Mucosa of rectum (tissue), 2 donors: ENCODE data around the gene PIM3.

Source experiments
- H3K27ac ChIP-seq, 2 donors: one replicate each; pipeline ENCODE4 v1.7.0; 2013; ENCODE audit warnings: inconsistent platforms in 2 of 2, low read depth in 2 of 2, low read length in 2 of 2
- H3K27me3 ChIP-seq, 2 donors: one replicate each; pipeline ENCODE4 v1.7.0; 2013; ENCODE audit warnings: low read length in 2 of 2; ENCODE audit not compliant: control insufficient read depth in 2 of 2, insufficient read depth in 2 of 2
- H3K36me3 ChIP-seq, 2 donors: one replicate each; pipeline ENCODE4 v1.7.0; 2013; ENCODE audit warnings: low read length in 2 of 2; ENCODE audit not compliant: control insufficient read depth in 2 of 2, insufficient read depth in 2 of 2
- H3K4me1 ChIP-seq, 2 donors: one replicate each; pipeline ENCODE4 v1.7.0; 2013; ENCODE audit warnings: low read length in 2 of 2, mild to moderate bottlenecking in 1 of 2; ENCODE audit not compliant: control insufficient read depth in 2 of 2, insufficient read depth in 2 of 2
- H3K4me3 ChIP-seq, 2 donors: one replicate each; pipeline ENCODE4 v1.7.0; 2013; ENCODE audit warnings: low read length in 2 of 2
- H3K9ac ChIP-seq, 2 donors: one replicate each; pipeline ENCODE4 v1.7.0; 2013; ENCODE audit warnings: low read length in 2 of 2, low read depth in 1 of 2, mild to moderate bottlenecking in 1 of 2
- H3K9me3 ChIP-seq, 2 donors: one replicate each; pipeline ENCODE4 v1.7.0; 2013; ENCODE audit warnings: low read length in 2 of 2; ENCODE audit not compliant: control insufficient read depth in 2 of 2
- donor health status: healthy.
- donor health status: Normal muscosa, but diverticular disease.

The PIM3 gene

DNA sequence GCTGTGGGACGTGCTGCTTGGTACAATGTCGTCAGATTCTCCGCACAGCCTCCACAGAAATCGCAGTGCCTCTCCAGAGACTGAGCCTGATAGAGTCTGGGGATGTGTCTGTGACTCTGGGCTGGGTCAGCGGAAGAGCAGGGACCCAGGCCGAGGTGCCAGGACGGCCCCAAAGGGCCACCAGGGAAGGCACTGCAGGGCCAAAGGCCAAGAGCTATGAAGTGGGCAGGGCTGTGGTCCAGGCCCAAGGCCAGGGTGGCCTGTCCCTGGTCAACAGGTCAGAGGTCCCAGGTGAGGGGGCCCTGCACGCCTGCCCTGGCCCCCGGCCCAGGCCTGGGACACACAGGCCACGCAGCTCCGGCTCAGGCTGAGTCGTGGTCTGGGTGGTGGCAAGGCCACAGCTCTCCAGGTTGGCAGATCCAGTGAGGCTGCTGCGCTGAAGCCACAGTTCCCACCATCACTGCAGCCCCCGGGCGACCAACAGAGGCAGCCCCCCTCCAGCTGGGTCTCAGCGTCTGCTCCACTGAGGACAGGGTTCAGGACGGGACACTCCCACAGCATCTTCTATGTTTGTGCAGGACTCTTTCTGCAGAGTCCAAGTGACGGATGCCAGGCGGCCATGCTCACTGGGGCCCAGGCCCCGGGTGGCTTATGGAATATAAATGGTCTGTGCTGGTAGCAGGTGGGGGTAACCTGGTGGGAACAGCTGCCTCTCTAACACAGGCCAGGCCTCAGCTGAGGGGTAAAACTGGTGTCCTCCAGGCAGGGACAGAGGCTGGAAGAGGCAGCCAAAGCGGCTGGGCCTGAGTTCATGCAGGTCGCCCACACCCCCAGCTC lies 4.8 kb upstream of the PIM3 start:
- no peak overlapping the region for H3K9ac ChIP-seq
- no peak overlapping the region for H3K4me3 ChIP-seq
- no peaks in the 10 kb centered on the region for H3K27me3 ChIP-seq
- peaks cover 32 to 51% of the 10 kb centered on the region in 2 donors for H3K4me1 ChIP-seq
- no peak overlapping the region for H3K27ac ChIP-seq
- no peaks in the 10 kb centered on the region for H3K36me3 ChIP-seq
- H3K9me3 ChIP-seq: no peaks in the 10 kb centered on the region

DNA sequence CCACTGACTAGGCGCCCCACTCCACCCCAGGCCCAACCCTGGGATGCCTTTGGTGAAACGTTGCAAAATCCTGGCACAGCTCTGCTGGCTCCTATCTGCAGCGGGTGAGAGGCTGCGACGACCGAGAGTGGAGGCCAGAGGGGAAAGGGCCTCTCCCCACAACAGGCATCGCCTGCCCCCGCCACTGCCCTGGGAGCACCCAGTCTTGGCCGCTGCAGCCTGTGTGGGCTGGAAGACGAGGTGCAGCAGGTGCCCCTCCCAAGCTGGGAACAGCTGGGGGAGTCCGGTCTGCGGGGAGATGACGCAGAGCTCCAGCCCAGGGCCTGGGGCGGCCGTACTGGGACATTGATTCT lies 4.2 kb upstream of the PIM3 start:
- Histone ChIP-seq H3K27me3 (no peaks in the 10 kb centered on the region), H3K9ac (no peak overlapping the region), H3K9me3 (no peaks in the 10 kb centered on the region), H3K4me1 (peaks cover 28 to 47% of the 10 kb centered on the region in 2 donors), H3K36me3 (peaks cover 0 to under 1% of the 10 kb centered on the region in 2 donors), H3K27ac (no peak overlapping the region), H3K4me3 (no peak overlapping the region)

DNA sequence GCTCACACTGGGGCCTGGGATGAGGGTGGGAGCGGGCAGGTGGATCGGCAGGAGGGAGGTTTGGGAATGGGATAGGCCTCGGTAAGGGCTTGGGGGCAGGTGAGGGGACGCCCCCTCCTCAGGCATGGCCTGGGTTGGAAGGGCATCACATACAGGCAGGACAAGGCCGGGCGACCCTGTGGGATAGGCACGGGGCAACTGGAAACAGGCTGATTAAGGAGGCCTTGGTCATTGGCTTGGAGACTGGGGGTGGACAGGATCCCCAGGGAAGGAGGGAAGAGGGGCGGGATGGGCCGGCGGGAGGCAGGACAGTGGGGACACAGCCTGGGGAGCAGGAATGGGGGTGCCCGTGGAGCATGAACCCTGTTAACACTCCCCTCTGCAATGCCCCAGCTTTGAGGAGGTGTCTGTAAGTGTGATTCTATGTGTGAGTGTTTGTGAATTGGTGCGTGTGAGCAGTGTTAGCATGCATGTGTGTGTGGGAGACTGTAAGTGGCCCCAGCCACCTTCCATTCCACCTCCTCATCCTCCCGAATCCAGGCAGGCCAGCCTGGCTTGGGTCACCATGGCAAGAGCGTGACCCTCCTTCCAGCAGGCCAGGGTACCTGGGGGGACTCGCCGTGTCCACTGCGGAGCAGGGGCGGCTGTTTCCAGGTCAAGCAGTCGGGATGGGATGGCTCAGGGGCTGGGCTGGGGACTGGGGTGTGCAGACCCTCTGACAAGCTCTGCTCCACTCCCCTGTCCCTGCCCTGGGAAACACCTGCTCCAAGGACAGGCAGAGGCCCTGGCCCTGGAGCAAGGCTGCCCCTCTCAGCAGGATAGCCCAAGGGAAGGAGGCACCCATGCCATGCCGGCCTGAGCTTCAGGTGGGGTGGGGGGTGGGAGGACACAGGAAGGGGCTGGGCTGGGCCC lies 3.4 kb upstream of the PIM3 start:
- no peaks in the 10 kb centered on the region for H3K27me3 ChIP-seq
- peaks cover 20 to 39% of the 10 kb centered on the region in 2 donors for H3K4me1 ChIP-seq
- no peaks in the 10 kb centered on the region for H3K9me3 ChIP-seq
- H3K9ac ChIP-seq: peak overlapping the region in 1 of 2 donors; percentile 38
- H3K4me3 ChIP-seq: no peak overlapping the region
- H3K36me3 ChIP-seq: peaks cover 0 to 6% of the 10 kb centered on the region in 2 donors
- no peak overlapping the region for H3K27ac ChIP-seq

DNA sequence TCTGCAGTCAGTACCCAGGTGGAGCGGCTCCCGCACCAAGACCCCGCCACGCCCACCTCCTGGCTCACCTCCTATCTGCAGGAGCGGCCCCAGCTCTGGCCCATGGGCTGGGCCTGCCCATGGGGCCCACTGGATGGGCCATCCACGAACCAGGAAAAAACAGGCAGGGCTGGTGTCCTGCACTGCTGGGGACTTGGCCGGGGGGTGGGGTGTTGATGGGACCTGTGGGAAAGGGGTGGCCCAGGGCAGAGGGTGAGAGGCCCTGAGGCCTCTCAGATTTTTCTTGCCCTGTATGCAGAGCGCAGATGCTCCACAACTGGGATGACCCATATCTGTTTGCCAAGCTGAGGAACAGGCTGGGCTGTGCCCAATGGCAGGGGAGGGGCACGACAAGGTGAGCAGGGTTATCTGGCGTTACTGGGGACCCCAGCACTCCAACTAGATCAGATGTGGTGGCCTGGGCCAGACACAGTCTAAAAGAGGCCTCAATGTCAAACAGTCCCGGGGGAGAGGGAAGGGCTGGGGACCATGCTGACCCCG lies 2.7 kb upstream of the PIM3 start:
- Histone ChIP-seq H3K4me3 (no peak overlapping the region), H3K9me3 (no peaks in the 10 kb centered on the region), H3K27me3 (no peaks in the 10 kb centered on the region), H3K9ac (peak overlapping the region in 1 of 2 donors; percentile 92), H3K36me3 (peaks cover 2 to 11% of the 10 kb centered on the region in 2 donors), H3K4me1 (peaks cover 22 to 37% of the 10 kb centered on the region in 2 donors), H3K27ac (no peak overlapping the region)

DNA sequence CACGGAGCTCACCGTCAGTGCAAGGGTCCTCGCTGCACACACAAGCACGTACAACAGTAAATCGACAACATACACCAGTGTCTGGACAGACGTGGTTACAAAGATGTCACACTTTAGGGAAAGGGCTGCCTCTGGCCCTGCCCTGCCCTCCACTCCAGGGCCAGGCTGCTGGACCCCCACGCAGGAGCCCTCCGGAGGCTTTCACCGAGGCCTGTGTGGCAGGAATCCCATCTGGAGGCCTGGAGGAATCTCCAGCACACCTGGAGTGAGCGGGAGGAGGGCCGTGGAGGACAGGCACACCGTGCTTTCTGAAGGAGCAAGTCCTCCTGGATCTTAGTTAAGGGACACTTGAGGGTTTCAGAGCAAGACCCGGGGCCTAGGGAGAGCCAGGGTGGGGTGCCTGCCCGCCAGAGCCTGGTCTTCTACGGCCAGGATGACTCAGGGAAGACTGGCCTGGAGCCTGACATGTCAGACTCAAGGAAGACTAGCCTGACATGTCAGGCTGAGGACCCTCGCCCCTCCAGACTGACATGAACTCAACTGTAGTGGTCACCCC lies 2.1 kb upstream of the PIM3 start:
- H3K27me3 ChIP-seq: no peaks in the 10 kb centered on the region
- no peak overlapping the region for H3K4me3 ChIP-seq
- H3K9ac ChIP-seq: peak overlapping the region in 1 of 2 donors; percentile 92
- peaks cover 8 to 16% of the 10 kb centered on the region in 2 donors for H3K36me3 ChIP-seq
- H3K27ac ChIP-seq: no peak overlapping the region
- peaks cover 23 to 40% of the 10 kb centered on the region in 2 donors for H3K4me1 ChIP-seq
- H3K9me3 ChIP-seq: no peaks in the 10 kb centered on the region

DNA sequence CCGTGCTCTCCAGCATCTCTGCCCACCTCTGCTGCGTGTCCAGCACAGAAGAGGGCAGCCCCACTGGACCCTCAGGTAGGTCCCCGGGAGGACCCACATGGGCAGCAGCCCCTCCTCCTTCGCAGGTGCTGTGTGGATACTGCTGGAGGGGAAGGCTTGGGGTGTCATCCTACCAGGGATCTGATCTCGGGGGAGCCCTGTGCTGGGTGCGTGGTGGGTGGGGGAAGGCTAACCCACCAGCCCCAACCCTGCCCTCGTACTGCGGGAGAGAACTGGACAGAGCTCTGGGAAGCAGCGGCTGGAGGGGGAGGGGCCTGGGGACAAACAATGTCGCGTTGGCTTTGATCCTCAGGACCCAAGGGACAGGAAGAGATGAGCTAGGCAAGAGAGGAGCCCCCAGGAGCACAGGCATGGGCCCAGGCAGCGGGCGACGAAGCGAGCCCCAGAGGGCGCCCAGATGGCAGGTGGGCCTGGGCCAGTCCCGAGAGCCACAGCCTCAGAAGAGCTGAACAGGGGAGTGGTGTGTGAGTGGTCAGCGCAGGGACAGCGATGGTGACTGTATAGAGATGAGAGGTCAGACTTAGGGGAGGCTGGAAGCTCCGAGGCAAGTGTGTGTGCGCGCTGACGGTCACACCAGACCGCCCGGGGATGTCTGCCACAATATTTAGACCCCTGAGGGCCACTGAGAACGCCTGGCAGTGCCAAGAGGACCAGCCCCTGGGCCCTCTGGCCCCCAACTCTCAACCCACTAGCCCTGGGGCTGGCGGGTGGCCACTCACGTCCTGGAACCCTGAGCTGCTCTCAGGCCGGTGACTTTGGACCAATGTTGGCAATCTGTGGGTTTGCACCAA lies 1.4 kb upstream of the PIM3 start:
- Histone ChIP-seq H3K4me3 (peak overlapping the region; percentile 73 to 82), H3K27me3 (no peaks in the 10 kb centered on the region), H3K9me3 (no peaks in the 10 kb centered on the region), H3K9ac (peak overlapping the region; percentile 88 to 92), H3K36me3 (peaks cover 15 to 23% of the 10 kb centered on the region in 2 donors), H3K4me1 (peaks cover 29 to 41% of the 10 kb centered on the region in 2 donors), H3K27ac (peak overlapping the region; percentile 94 to 97)

DNA sequence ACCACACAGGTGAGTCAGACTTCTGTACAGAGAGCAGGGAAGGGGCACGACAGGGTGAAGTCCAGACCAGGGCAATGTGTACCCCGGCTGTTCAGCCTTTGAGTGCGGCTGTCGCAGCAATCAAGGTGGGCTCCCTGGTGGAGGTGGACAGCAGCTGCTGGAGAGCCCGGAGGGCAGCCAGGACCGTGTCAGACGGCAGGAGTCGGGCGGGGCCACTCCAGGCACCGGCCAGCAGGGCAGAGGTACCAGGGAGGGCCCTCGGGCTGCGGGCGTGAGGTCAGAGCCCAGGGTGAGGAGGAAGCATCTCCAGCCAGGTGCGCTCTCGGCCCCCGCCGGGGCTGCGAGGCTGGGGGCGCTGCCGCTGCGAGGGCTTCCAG lies 802 bp upstream of the PIM3 start:
- peak overlapping the region; percentile 94 to 97 for H3K27ac ChIP-seq
- H3K4me1 ChIP-seq: peaks cover 30 to 39% of the 10 kb centered on the region in 2 donors

DNA sequence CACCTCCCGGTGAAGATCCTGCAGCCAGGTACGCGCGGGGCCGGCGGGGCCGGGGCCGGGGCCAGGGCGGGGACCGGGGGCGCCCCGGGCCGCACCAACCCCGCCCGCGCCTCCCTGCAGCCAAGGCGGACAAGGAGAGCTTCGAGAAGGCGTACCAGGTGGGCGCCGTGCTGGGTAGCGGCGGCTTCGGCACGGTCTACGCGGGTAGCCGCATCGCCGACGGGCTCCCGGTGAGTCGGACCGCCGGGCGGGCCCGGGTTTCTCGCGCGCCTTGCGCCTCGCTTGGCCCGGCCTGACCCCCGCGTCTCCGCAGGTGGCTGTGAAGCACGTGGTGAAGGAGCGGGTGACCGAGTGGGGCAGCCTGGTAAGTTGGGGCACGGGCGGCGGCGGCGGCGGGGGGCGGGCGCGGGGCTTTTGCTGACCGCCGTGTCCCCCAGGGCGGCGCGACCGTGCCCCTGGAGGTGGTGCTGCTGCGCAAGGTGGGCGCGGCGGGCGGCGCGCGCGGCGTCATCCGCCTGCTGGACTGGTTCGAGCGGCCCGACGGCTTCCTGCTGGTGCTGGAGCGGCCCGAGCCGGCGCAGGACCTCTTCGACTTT lies 531 bp downstream of the PIM3 start:
- Histone ChIP-seq H3K27ac (peak overlapping the region; percentile 94 to 97), H3K27me3 (no peaks in the 10 kb centered on the region), H3K9me3 (no peaks in the 10 kb centered on the region), H3K9ac (peak overlapping the region; percentile 83 to 92), H3K4me3 (peak overlapping the region; percentile 85 to 95), H3K36me3 (peaks cover 21 to 26% of the 10 kb centered on the region in 2 donors), H3K4me1 (peaks cover 31 to 41% of the 10 kb centered on the region in 2 donors)

More for the DNA sequence above, 802 bp upstream of the PIM3 start:
- Histone ChIP-seq H3K36me3 (peaks cover 21 to 26% of the 10 kb centered on the region in 2 donors), H3K9ac (peak overlapping the region; percentile 88 to 92), H3K27me3 (no peaks in the 10 kb centered on the region), H3K4me3 (peak overlapping the region; percentile 73 to 82), H3K9me3 (no peaks in the 10 kb centered on the region)

DNA sequence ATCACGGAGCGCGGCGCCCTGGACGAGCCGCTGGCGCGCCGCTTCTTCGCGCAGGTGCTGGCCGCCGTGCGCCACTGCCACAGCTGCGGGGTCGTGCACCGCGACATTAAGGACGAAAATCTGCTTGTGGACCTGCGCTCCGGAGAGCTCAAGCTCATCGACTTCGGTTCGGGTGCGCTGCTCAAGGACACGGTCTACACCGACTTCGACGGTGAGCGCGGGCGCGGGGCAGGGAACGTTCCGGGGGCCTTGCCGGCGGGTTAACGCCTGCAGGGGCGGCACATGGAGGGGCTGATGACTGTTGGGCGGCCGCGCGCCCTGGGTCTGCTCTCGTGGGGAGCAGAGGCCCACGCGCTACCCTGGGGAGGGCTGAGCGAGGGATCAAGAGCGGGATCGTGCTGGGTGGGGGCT lies 1.0 kb downstream of the PIM3 start:
- Histone ChIP-seq H3K4me3 (peak overlapping the region; percentile 85 to 95), H3K4me1 (peaks cover 35 to 46% of the 10 kb centered on the region in 2 donors), H3K27me3 (no peaks in the 10 kb centered on the region), H3K9me3 (no peaks in the 10 kb centered on the region), H3K36me3 (peaks cover 21 to 26% of the 10 kb centered on the region in 2 donors), H3K9ac (peak overlapping the region; percentile 83 to 92), H3K27ac (peak overlapping the region; percentile 94 to 97)
